GM21528 (cell line): ENCODE measurements around the gene RPTOR.

Source experiments
- ATAC-seq: cut with Tn5 transposase; IDR thresholded peaks from one replicate; pipeline ENCODE4 v1.9.1; 2021; ENCODE audit warnings: mild to moderate bottlenecking, moderate library complexity; ENCODE audit not compliant: unreplicated experiment, low FRiP score

Gene RPTOR

GRCh38 chr17:80957461-80957941 lies 412.9 kb downstream of the RPTOR start:
- no peak for ATAC-seq

- no peak for ATAC-seq
Observed at GRCh38 chr17:80959330-80960036, 414.8 kb downstream of the RPTOR start.

DNA sequence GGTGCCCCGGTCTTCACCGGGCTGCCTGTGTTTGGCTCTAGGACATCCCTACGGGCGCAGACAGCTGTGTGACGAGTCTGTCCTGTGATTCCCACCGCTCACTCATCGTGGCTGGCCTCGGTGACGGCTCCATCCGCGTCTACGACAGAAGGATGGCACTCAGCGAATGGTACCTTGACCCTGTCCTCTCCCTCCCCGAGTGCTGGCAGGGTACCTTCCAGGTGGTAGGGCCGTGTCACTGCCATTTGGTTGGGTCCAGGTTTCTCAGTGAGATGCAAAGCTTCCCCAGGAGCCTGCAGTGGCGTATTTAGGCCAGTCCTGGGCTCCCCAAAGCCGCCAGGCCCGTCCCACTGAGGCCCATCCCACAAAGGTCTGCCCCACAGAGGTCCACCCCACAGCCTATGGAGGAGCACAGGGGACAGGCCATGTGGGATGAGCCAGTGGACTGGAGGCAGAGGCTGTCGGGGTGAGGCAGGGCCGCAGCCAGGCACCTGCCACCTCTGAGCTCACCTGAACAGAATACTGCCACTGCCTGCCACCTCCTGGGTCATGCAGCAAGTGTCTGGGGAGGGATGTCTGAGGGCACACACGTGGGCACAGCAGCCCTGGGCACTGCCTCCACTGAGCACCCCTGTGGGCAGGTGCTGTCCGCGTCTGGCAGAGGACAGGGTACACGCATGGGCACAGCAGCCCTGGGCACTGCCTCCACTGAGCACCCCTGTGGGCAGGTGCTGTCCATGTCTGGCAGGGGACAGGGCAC lies 415.6 kb downstream of the RPTOR start:
- ATAC-seq, result no peak

DNA sequence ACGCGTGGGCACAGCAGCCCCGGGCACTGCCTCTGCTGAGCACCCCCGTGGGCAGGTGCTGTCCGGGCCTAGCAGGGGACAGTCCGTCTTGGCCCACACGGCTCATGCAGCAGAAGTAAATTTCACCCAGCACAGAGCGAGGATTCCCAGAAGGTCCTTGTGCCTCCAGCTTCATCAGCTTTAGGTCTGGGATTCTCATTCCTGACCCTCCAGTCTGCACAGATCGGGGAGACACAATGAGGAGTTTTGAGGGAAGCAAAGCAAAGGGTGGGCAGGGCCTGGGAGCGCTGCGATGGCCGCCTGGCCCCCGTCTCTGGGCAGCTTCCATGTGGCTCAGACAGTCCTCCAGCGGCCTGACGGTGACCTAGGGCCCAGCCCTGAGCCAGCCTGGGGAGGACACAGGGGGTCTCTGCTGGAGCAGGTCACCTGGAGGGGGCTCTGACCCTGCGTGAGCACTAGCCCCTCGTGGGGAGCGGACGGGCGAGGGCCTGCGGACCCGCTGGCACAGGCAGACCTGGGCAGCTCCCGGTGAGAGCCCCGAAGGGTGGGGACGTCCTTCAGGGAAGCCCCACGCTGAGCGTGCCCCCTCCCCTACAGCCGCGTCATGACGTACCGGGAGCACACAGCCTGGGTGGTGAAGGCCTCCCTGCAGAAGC lies 416.3 kb downstream of the RPTOR start:
- ATAC-seq, result no peak

DNA sequence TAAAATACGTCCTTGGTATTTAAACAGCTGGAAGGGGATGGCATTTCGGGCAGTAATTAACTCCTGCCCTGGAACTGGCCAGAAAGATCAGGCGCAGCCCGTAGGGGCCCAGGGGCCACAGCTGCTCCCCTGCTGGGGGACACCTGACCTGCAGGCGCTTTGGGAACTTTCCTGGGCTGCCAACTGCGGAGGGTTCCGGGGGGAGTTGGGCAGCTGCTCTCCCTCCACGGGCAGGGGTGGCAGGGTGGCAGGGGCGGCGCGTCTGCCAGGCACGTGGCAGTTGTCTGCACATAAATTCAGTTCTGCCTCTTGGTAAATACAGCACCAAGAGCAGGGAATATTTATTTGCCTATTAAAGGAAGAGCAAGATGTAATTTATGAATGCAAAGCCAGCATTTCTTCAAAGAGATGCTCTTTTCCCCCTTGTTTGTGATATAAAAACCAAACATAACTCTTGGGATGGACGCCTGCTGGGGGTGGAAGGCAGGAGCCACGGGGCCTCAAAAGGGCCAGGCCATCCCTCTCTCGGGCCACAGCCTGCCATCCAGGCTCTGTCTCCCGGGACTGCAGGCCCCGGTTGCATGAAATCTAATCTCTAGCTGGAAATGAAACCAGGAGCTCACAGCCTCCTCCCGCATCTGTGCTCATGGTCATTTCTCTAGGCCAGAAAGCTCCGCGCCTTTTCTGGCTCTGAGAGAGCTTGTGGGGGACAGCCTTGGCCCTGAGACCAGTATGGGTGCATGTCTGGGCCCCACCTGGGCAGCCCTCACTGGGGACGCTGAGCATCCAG lies 417.1 kb downstream of the RPTOR start:
- ATAC-seq, result no peak

GRCh38 chr17:80962356-80963329 lies 418.0 kb downstream of the RPTOR start:
- ATAC-seq, result no peak

DNA sequence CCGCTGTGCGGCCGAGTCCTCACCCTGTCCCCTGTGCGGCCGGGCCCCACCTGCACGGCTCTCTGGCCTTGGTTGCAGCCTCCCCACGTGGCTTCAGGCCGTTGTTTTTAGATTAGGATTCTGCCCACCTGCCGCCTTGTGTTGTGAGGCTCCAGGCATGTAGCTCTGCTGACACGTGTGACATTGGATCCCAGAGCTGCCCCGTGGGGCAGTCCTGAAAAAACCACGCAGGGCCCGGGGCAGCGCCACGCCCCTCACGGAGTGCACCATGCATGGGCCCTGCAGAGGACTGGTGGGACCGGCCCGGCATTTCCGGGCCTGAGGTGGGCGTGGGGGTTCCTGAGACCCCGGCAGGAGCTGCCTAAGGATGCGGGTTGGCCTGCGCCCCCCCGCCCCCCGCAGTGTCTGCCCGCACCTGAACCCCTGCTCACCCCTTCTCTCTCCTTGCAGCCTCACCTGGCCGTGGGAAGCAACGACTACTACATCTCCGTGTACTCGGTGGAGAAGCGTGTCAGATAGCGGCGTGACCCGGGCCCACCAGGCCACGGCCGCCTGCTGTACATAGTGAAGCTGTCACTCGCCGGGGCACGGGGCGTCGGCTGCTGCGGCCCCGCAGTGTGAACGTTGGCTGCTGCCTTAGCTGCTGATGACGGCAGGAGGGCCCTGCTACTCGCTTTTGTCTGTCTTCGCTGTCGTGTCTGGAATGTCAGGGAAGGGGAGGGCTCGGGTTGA lies 419.3 kb downstream of the RPTOR start:
- no peak for ATAC-seq

DNA sequence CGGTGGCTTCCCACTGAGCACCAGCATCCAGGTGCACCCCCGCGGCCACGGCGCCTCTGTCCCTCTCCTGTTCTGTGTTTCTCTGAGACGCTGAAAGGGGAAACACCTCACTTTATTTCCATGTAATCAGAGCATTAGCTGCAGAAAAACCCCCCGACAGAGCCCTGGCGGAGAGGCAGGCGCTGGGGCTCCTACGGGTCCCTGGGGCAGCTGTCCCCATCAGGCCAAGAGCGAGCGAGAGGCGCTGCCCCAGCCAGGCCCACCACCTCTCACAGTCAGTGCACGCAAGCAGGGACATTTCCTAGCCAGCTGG lies 419.9 kb downstream of the RPTOR start:
- no peak for ATAC-seq

GRCh38 chr17:80964859-80965580 lies 420.4 kb downstream of the RPTOR start:
- no peak for ATAC-seq

DNA sequence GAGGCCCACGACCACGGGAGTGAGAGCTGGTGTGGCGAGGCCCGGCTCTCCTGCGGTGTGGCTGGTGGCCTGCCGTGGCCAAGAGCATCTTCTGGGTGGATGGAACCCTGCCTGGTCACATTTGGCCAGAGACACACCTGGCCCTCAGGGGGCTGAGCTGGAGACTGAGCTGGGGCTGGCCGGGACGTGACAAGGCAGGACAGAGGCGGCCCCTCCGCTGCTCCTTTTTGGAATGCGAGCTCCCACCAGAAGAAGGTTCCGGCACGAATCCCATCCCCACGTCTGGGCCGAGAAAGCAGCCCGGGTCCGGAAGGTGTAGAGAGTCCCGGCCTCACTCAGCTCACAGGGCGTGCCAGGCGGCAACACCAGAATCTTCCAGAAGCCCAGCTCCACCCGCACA lies 421.0 kb downstream of the RPTOR start:
- ATAC-seq, result no peak

GRCh38 chr17:80967404-80967872 lies 422.8 kb downstream of the RPTOR start:
- ATAC-seq, result no peak

DNA sequence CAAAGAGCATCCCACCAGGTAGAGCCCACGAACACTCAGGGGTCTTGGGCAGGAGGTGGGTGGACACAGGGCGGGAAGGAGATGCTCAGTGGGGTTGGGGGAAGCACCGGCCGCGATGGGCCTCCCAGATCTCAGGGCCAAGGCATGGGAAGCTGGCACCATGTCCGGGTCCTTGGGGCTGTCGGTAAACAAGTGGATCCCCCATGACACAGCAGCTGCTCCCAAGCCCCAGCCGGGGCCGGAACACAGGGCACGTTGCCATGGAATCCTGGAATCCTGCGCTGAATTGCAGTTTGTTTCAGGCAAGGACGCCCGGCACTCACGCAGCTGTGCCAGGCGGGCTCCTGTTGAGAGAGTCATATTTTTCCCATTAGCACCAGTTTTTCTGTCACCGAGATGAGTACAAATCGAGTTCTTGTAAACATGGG lies 424.0 kb downstream of the RPTOR start:
- ATAC-seq, result no peak

GRCh38 chr17:80969030-80969673 lies 424.5 kb downstream of the RPTOR start:
- no peak for ATAC-seq

GRCh38 chr17:80969674-80970043 lies 425.0 kb downstream of the RPTOR start:
- ATAC-seq, result no peak

GRCh38 chr17:80970044-80970761 lies 425.6 kb downstream of the RPTOR start:
- ATAC-seq, result no peak

DNA sequence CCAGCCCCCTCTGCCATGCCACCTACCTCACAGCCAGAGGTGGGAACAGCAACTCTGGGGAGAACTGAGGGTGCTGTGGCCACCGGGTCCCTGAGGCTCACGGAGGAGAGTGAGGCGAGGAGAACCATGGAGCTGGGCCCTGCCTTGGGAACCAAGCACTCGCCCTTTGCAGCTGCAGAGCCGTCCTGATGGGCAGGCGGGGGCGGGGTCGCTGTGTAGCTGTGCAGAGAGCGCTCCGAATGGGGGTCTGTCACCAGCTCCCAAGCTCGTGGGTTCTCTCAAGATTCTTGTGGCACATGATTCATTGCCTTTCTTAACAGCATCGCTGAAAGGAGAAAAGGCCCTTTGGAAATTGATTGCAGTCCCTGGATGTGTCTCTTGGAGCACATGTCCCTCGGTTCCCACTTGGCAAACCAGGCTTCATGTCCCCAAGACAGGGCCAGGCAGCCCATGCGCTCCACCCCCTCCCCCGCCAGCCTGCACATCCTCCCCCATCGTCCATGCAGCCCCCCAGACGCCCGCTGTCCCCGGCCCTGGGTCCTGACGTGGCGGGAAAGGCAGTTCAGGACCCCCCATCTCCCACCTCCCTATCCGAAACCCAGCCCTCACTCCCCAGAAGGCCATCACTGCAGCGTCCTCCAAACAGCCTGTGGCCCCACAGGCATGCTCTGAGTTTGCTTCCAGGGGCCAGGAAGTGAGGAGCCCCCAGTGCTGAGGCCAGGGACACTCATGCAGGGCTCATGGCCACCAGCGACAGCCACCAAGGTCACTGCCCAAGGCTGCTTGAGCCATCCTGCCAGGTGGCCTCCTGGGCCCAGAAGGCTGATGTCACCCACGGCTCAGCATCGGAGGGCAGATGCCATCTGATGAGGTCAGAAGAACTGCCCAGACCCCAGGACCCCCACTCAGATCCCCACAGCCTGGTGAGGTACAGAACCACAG lies 426.4 kb downstream of the RPTOR start:
- no peak for ATAC-seq
